IPS-11a (cell line): Measurements from ENCODE around the gene COL15A1.

Source experiments
- H3K4me3 ChIP-seq: one replicate; pipeline ENCODE4 v1.5.1; 2013; ENCODE audit warnings: low read depth, low read length, control low read depth

The COL15A1 gene

DNA sequence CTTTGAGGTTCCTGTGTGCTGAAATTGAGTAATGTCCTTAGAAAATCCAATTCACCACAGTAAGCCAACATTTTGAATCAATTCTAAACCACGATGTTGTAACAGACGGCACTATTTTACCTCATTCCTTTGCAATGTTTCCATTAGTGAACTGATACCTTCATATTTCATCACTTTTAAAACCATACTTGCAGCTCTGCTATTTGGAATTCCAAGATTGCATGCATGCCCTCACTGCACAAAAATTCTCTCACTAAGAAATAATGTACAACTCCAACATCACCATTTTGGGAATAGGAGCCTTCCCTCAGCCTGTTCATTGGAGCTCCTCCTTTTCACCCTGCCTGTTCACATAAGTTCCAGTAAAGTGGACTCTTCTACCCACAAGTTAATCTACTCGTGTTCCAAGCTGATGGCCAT is 86.4 kb downstream of the COL15A1 start:
- no peak overlapping the region for H3K4me3 ChIP-seq

GRCh38 chr9:99030610-99031109 is 87.0 kb downstream of the COL15A1 start:
- H3K4me3 ChIP-seq: no peak overlapping the region

- H3K4me3 ChIP-seq: no peak overlapping the region
Measured at GRCh38 chr9:99031319-99031718, 87.6 kb downstream of the COL15A1 start.

DNA sequence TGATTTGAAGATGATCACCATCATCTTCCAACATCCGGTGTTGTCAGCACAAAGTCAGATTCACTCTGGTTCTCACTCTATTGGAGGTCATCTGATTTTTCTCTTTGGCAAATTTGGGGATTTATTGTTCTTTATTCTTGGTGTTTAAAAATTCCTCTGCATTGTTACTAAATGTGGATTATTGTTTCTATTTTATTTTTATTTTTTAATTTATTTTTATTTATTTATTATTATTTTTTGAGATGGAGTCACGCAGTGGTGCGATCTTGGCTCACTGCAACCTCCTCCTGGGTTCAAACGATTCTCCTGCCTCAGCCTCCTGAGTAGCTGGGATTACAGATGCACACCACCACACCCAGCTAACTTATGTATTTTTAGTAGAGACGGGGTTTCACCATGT is 88.3 kb downstream of the COL15A1 start:
- H3K4me3 ChIP-seq: no peak overlapping the region

GRCh38 chr9:99034149-99034548 is 90.4 kb downstream of the COL15A1 start:
- H3K4me3 ChIP-seq: no peak overlapping the region

DNA sequence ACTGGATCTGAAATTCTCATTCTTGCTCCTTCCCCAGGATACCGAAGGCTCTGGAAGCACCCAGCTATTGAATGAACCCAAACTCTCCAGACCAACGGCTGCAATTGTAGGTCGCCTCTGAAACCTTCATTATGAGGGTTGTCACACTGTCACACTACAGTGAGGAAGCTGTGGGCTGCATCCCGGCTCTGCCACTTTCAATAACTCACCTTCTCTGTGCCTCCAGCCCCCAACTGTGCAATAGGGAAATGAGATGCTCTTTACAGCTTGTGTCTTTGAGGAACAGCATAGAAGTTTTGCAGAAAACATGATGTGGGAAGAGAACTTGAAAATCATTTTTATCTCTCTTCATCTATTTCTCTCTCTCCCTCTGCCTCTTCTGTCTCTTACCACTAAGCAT is 91.6 kb downstream of the COL15A1 start:
- H3K4me3 ChIP-seq: no peak overlapping the region

- H3K4me3 ChIP-seq: no peak overlapping the region
Measured at GRCh38 chr9:99037769-99038483, 94.2 kb downstream of the COL15A1 start.

- H3K4me3 ChIP-seq: no peak overlapping the region
Measured at GRCh38 chr9:99038484-99038820, 94.7 kb downstream of the COL15A1 start.

DNA sequence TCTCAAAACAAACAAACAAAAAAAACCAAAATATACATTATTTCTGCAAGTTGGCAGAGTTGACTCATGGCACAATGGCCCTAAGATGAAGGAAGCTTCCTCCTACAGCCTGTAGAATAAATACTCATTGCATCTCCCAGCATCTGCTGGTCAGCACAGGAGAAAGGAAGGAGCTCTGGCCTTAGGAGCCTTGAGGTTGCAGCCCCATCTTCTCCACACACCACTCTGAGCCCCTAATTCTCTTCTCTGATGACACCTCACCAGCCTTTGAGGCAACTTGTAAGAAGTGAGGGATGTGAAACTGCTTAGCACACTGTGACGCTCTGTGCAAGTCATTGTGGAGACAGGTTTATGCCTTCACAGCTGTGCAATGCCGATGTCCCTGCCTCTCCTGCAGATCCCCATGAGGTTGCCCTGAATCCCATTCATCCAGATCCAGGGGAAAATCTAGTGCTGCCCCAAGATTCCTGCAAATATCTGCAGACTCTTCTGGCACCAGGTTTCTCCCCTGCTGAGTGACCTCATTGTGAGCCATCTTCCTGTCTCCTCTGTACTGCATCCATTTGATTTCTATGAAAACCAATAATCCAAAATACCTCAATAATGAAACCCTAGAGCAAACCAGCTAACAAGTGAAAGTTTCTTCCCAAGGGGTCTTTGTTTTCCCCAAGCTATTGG is 95.9 kb downstream of the COL15A1 start:
- no peak overlapping the region for H3K4me3 ChIP-seq

DNA sequence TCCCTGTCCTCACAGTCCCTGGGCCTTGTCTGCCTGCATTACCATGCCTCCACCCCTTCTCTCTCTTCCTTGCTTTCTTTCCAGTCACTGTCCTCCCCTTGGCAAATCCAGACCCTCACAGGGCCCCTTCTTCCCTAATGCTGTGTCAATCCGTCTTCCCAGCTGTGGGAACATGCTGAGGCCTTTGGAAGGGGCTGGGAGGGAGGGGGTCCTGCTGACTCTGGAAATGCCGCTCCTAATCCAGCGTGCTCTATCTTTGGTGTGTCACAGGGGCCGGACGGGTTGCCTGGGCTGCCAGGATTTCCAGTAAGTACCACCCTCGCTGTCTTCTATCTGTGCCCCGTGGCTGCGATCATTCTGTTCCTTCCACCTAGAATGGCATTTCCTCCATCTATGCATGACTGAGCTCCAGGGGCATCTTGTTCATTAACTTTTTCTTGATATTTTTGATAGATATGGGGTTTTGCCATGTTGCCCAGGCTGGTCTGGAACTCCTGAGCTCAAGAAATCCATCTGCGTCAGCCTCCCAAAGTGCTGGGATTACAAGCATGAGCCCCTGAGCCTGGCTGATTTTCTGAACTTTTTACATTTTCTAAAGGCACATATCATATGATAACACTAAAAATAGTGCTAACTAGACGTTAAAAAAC is 96.7 kb downstream of the COL15A1 start:
- no peak overlapping the region for H3K4me3 ChIP-seq

DNA sequence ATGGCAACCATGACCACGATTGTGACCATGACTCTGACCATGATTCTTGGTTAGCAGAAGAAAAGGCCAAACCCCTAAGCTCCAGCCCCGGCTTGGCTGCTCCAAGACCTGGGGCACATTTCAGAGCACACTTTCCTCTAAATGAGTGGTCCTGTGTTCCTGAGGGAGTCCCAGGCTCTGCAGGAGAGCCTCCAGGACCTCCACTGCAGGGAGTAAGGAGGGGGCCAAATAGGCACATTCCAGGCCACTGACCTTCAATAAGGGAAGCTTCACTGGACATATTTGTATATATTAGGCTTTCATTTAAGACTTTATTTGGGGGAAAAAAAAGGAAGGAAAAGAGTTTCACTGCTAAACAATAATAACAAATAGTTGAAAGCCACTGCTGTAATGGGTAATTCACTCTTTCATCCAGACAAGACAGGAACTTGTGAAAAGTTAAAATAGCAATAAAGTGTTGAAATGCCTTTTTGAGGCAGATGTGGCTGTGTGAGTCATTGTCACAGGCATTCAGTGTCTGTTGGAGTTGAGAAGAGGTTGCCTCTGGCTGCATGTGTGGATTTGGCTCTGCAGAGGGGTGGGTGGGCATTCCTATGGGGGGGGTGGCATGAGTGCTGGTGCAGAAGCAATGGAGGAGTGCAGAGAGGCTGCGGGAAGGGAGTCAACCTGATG is 97.3 kb downstream of the COL15A1 start:
- no peak overlapping the region for H3K4me3 ChIP-seq

- H3K4me3 ChIP-seq: no peak overlapping the region
Measured at GRCh38 chr9:99041618-99042017, 97.9 kb downstream of the COL15A1 start.

DNA sequence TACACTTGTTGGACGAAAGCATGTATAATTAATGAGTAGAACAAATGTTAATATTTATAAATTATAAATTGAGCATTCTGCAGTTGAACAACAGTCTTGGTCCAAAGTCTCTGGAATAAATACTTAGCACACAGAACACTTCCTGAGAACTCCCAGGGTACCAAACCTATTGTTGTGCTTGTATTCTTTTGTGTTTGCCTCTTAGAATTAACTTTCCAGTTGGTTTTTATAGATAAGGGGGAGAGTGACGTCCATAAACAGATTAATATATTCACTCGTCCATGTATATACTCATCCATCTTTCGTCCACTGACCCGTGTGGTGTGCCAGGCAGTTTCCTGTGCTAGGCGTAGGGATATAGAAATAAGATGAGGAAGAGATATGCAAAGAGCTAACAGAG is 98.9 kb downstream of the COL15A1 start:
- H3K4me3 ChIP-seq: no peak overlapping the region

DNA sequence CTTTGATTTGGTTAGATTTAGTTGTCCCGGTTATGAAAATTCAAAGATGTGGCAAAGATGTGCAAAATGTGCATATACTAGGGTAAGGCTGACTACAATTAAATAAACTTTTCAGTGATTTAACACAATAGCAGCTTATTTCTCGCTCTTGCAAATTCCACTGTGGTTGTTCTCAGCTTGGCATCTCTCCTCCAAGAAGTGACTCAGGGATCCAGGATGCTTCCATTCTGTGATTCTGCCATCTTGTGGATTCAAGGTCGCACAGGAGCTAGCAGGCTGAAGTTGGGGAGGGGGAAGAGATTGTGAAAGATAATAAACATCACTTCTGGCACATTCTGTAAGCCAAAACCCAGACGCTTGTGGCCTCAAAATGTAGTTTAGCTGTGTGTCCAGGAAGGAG is 101.1 kb downstream of the COL15A1 start:
- H3K4me3 ChIP-seq: no peak overlapping the region

GRCh38 chr9:99046068-99046467 is 102.4 kb downstream of the COL15A1 start:
- no peak overlapping the region for H3K4me3 ChIP-seq

DNA sequence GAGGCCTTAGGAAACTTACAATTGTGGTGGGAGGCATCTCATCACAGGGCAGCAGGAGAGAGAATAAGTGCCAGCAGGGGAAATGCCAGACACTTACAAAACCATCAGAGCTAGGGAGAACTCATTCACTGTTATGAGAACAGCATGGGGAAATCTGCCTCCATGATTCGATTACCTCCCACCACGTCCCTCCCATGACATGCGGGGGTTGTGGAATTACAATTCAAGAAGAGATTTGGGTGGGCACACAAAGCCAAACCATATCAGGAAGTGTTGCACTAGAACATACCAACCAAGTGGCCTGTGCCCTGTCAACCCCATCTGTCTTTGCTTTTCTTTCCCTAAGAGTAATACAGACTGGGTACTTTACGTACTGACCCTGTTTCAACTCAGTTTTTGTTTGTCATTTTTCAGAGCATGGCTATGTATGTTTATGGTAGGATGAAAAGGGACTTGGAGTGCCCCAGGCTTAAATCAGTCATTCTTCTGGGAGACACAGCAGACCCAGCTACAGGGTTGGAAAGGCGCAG is 102.9 kb downstream of the COL15A1 start:
- no peak overlapping the region for H3K4me3 ChIP-seq

GRCh38 chr9:99049228-99049627 is 105.5 kb downstream of the COL15A1 start:
- H3K4me3 ChIP-seq: no peak overlapping the region

DNA sequence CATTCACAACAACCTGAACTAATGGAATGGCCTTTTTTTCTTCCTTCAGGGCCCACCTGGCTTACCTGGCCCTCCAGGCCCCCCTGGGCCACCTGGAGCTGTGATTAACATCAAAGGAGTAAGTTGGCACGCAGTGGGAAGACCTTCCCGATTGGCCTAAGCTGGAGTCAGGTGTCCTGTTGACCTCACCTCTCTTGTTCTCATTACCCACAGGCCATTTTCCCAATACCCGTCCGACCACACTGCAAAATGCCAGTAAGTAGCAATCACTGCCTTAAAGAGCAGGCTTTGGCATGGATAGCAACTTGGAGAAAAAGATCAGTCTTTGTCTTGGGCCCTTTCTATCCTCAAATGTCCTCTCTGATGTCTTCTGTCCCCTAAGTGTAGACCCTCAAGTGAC is 105.9 kb downstream of the COL15A1 start:
- no peak overlapping the region for H3K4me3 ChIP-seq

GRCh38 chr9:99050292-99050911 is 106.7 kb downstream of the COL15A1 start:
- H3K4me3 ChIP-seq: no peak overlapping the region

GRCh38 chr9:99050924-99051323 is 107.2 kb downstream of the COL15A1 start:
- H3K4me3 ChIP-seq: no peak overlapping the region

DNA sequence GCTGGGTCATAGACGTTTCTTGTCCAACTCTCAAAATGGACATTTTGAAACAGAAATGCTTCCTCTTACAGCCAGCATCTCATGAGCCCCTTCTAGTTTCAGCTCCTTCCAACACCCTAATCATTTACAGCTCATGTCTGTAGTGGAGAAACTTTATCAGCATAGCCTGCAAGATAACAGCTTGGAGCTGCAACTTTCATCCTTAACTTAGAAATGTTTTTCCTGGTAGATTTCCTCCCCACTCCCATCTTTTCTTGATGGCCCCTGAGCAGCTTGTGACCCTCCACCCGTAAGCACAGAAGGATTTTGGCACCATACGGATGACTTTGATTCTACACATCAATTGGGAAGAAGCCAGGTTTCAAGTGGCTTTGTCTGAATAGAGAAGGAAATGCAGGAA is 107.7 kb downstream of the COL15A1 start:
- no peak overlapping the region for H3K4me3 ChIP-seq
